GM23248 (cell line): ENCODE results near the gene AGPAT3.

Experiments
- EZH2 ChIP-seq: fragments of 200-600 bp; sonication (generic); IDR thresholded peaks from 2 replicates; pipeline ENCODE4 v1.6.1; 2018; ENCODE audit warnings: antibody characterized with exemption, mild to moderate bottlenecking; ENCODE audit not compliant: insufficient read depth, poor library complexity, severe bottlenecking
- EZH2phosphoT487 ChIP-seq: fragments of 200-600 bp; sonication (generic); IDR thresholded peaks from 2 replicates; pipeline ENCODE4 v1.6.1; 2018; ENCODE audit warnings: antibody characterized with exemption, moderate library complexity, mild to moderate bottlenecking, low read depth; ENCODE audit not compliant: insufficient read depth

DNA sequence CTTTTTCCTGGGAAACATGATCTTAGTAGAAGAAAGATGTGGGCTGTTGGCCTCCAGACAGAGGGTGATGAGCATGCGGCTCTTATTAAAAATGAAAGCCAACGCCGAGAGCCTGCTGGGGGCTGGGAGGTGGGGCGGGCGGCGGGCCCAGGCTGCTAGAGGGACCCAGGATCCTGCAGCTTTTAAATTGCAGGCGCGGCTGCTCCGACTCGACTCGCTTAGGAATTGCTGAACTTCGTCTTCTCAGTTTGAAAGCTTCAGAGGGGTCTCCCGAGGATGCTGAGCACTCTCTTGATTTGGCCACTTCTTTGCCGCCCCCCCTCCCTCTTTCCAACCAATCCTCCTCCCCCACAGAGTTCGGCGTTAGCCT, 1.2 kb downstream of the AGPAT3 start:
- TF ChIP-seq EZH2 (no peak), EZH2phosphoT487 (no peak)
